Spleen (tissue), 7 donors: ENCODE data around the gene FBXO15.

ENCODE experiments used
- CTCF ChIP-seq, 11 experiments: fragments of 200-600 bp in 7 of 11; fragments of 450-650 bp in 4 of 11; sonication (generic) in 4 of 11; IDR thresholded peaks in 8 of 11; conservative IDR thresholded peaks in 3 of 11; 1 replicate in 7 of 11; 2 replicates in 4 of 11; pipeline versions ENCODE4 v1.4.0 to v1.8.0; 2016 to 2021; ENCODE audit warnings: antibody characterized with exemption in 11 of 11, inconsistent platforms in 4 of 11, mild to moderate bottlenecking in 1 of 11
- POLR2AphosphoS5 ChIP-seq, 3 donors: sonication (generic); formaldehyde crosslinking; IDR thresholded peaks; one replicate each; pipeline ENCODE4 v1.5.1; 2017; ENCODE audit warnings: antibody characterized with exemption in 3 of 3
- donor health status: DM: no; HTN: no; CAD: no; lungs with moderate emphysema.
- donor health status: DM: no; HTN: no; CAD: no.
- donor health status: DM: no; HTN: no; CAD: no.

DNA sequence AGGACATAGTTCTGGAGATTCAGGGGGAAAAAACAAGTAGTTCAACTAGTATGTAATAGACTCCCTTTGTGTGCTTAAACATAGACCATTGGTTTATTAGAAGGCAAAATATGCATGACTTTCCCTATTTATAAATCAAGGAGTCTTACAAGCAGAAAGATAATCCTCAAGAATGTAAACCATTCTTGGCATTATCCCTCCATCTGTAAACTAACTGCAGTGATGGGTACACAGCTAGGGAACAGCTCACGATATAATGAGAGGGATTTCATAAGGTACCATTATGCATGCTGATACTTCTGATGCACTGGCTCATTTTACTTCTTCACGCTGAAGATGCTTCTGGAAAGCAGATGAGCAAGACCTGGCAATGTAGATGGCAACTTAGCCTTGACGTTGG lies 878 bp downstream of the FBXO15 start:
- TF ChIP-seq CTCF (IDR thresholded peaks at IDR 0.05 in 8 of 11, conservative IDR thresholded peaks at IDR 0.05 in 3 of 11) (no peak), POLR2AphosphoS5 (IDR thresholded peaks at IDR 0.05) (no peak)
